K562 (cell line): Measurements from ENCODE around the gene RBM4B. TPM values are rescaled to one million over a fixed set of nuclear protein-coding genes. Genes with fewer than 3 reads are reported as not detected.

ENCODE experiments used
- CGGBP1 ChIP-seq: fragments of 250-450 bp; sonication (Bioruptor Pico); IDR thresholded peaks from 2 replicates; pipeline ENCODE4 v1.9.0; 2021; ENCODE audit warnings: mild to moderate bottlenecking
- CHD2 ChIP-seq: IDR thresholded peaks from 2 replicates; pipeline ENCODE4 v1.6.1; 2011; ENCODE audit warnings: low read depth, low read length
- CREM ChIP-seq: IDR thresholded peaks from 2 replicates; pipeline ENCODE4 v1.6.1; 2014; ENCODE audit warnings: antibody characterized with exemption, low read depth
- DMBX1 ChIP-seq: fragments of 250-450 bp; sonication (Bioruptor Pico); IDR thresholded peaks from 2 replicates; pipeline ENCODE4 v1.8.0; 2022; ENCODE audit warnings: inconsistent platforms, mild to moderate bottlenecking, moderate library complexity, borderline replicate concordance
- EZH2 ChIP-seq: IDR thresholded peaks from 2 replicates; pipeline ENCODE4 v1.6.1; 2012; ENCODE audit warnings: low read depth, mild to moderate bottlenecking, inconsistent platforms, low read length, borderline replicate concordance
- GABPB1 ChIP-seq: sonication (generic); formaldehyde crosslinking; IDR thresholded peaks from 2 replicates; pipeline ENCODE4 v1.8.0; 2022; ENCODE audit warnings: mild to moderate bottlenecking, missing genetic modification reagents
- GABPB2 ChIP-seq: fragments of 250-450 bp; sonication (Bioruptor Pico); conservative IDR thresholded peaks from 2 replicates; pipeline ENCODE4 v1.5.1; 2021; ENCODE audit warnings: mild to moderate bottlenecking
- HDGF ChIP-seq: fragments of 450-650 bp; IDR thresholded peaks from 2 replicates; pipeline ENCODE4 v1.6.1; 2016
- L3MBTL2 ChIP-seq: fragments of 450-650 bp; IDR thresholded peaks from 2 replicates; pipeline ENCODE4 v1.6.1; 2016; ENCODE audit warnings: mild to moderate bottlenecking, moderate library complexity
- NFE2L1 ChIP-seq: fragments of 450-650 bp; IDR thresholded peaks from 2 replicates; pipeline ENCODE4 v1.6.1; 2016; ENCODE audit warnings: missing genetic modification characterization, low read depth, mild to moderate bottlenecking, missing compliant biosample characterization, moderate library complexity, borderline replicate concordance
- SAP30 ChIP-seq: fragments of 200-600 bp; sonication (generic); IDR thresholded peaks from 2 replicates; pipeline ENCODE4 v1.6.1; 2012; ENCODE audit warnings: borderline replicate concordance, low read depth, mild to moderate bottlenecking, moderate library complexity, low read length, control low read depth, inconsistent platforms; ENCODE audit not compliant: insufficient read depth, poor library complexity, severe bottlenecking
- polyA plus RNA-seq, 8 experiments: library from polyadenylated mRNA; depleted of rRNA in 4 of 8; stranded (reverse) in 5 of 8; unstranded in 3 of 8; fragments of >200 nt; fragmentation: Nextera tagmentation in 2 of 8; fragmentation: Illumina TruSeq in 1 of 8; extraction: Ambion mirVana in 2 of 8; extraction: Trizol in 1 of 8; gene quantifications; 2 replicates each; pipeline versions ENCODE4 v1.2.1 to v1.2.3, GENCODE V29; 2011 to 2014; ENCODE audit warnings: inconsistent platforms in 1 of 8, missing spikeins in 1 of 8
- total RNA-seq, 7 experiments: library from RNA; depleted of rRNA in 6 of 7; stranded (reverse); fragments of >200 nt in 6 of 7; fragmentation: Illumina TruSeq in 2 of 7; extraction: Trizol in 2 of 7; gene quantifications; 2 replicates each; pipeline versions ENCODE4 v1.2.1 to v1.2.3, GENCODE V29; 2011 to 2021; ENCODE audit warnings: low replicate concordance in 1 of 7
- TF ChIP-seq, protein P1 (sequence below): fragments of 200-600 bp; sonication (generic); IDR thresholded peaks from one replicate; pipeline ENCODE4 v1.6.1; 2012; ENCODE audit warnings: mild to moderate bottlenecking, low read depth, low read length, inconsistent platforms
- TF ChIP-seq, protein P2 (sequence below): fragments of 250-450 bp; sonication (Bioruptor Pico); IDR thresholded peaks from 2 replicates; pipeline ENCODE4 v1.4.0; 2020
- TF ChIP-seq, protein P3 (sequence below): sonication (generic); formaldehyde crosslinking; IDR thresholded peaks from 2 replicates; pipeline ENCODE4 v1.8.0; 2022; ENCODE audit warnings: mild to moderate bottlenecking, missing genetic modification reagents

The RBM4B gene
- total and polyA plus RNA-seq, 9 of the 15 experiments (the other 6 are each of a cell fraction or from before 2014, with no cell fraction given): 14.6 to 39.9 (median 23.3) TPM

DNA sequence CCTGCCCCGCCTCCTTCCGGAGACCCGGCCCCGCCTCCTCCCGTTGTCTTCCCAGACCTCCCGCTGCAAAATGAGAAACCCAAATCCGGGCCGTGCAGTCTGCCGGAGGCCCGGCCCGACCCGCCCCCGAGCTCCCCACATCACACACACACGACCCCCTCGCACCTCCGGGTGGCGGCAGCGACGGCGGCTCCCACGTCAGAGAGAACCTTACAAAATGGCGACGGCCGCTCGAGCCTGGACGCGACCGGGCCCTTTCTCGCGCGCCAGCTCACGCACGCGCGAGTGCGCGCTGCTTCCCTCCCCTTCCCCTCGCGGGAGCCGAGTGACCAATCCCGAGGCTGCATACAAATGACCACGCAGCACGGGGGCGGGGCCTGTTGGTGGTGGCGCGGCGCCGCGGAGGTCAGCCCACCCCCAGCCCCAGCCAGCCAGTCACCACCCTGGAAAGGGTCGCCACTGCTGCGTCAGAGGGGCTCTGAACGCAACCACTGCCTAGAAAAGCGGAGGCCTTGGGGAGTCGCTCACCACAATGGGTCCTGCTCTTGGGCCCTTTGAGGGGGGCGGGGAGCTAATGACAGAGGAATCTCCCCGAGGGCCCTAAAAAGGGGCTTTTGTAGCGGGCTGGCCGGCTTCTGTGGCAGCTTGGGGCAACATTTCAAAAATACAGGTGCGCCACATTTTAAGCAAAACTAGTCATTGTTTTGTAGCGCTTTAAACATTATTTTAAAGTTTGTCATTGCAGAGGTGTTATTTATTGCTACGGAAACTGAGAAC is at the start of gene RBM4B (continued):
- TF ChIP-seq, protein P1, sequence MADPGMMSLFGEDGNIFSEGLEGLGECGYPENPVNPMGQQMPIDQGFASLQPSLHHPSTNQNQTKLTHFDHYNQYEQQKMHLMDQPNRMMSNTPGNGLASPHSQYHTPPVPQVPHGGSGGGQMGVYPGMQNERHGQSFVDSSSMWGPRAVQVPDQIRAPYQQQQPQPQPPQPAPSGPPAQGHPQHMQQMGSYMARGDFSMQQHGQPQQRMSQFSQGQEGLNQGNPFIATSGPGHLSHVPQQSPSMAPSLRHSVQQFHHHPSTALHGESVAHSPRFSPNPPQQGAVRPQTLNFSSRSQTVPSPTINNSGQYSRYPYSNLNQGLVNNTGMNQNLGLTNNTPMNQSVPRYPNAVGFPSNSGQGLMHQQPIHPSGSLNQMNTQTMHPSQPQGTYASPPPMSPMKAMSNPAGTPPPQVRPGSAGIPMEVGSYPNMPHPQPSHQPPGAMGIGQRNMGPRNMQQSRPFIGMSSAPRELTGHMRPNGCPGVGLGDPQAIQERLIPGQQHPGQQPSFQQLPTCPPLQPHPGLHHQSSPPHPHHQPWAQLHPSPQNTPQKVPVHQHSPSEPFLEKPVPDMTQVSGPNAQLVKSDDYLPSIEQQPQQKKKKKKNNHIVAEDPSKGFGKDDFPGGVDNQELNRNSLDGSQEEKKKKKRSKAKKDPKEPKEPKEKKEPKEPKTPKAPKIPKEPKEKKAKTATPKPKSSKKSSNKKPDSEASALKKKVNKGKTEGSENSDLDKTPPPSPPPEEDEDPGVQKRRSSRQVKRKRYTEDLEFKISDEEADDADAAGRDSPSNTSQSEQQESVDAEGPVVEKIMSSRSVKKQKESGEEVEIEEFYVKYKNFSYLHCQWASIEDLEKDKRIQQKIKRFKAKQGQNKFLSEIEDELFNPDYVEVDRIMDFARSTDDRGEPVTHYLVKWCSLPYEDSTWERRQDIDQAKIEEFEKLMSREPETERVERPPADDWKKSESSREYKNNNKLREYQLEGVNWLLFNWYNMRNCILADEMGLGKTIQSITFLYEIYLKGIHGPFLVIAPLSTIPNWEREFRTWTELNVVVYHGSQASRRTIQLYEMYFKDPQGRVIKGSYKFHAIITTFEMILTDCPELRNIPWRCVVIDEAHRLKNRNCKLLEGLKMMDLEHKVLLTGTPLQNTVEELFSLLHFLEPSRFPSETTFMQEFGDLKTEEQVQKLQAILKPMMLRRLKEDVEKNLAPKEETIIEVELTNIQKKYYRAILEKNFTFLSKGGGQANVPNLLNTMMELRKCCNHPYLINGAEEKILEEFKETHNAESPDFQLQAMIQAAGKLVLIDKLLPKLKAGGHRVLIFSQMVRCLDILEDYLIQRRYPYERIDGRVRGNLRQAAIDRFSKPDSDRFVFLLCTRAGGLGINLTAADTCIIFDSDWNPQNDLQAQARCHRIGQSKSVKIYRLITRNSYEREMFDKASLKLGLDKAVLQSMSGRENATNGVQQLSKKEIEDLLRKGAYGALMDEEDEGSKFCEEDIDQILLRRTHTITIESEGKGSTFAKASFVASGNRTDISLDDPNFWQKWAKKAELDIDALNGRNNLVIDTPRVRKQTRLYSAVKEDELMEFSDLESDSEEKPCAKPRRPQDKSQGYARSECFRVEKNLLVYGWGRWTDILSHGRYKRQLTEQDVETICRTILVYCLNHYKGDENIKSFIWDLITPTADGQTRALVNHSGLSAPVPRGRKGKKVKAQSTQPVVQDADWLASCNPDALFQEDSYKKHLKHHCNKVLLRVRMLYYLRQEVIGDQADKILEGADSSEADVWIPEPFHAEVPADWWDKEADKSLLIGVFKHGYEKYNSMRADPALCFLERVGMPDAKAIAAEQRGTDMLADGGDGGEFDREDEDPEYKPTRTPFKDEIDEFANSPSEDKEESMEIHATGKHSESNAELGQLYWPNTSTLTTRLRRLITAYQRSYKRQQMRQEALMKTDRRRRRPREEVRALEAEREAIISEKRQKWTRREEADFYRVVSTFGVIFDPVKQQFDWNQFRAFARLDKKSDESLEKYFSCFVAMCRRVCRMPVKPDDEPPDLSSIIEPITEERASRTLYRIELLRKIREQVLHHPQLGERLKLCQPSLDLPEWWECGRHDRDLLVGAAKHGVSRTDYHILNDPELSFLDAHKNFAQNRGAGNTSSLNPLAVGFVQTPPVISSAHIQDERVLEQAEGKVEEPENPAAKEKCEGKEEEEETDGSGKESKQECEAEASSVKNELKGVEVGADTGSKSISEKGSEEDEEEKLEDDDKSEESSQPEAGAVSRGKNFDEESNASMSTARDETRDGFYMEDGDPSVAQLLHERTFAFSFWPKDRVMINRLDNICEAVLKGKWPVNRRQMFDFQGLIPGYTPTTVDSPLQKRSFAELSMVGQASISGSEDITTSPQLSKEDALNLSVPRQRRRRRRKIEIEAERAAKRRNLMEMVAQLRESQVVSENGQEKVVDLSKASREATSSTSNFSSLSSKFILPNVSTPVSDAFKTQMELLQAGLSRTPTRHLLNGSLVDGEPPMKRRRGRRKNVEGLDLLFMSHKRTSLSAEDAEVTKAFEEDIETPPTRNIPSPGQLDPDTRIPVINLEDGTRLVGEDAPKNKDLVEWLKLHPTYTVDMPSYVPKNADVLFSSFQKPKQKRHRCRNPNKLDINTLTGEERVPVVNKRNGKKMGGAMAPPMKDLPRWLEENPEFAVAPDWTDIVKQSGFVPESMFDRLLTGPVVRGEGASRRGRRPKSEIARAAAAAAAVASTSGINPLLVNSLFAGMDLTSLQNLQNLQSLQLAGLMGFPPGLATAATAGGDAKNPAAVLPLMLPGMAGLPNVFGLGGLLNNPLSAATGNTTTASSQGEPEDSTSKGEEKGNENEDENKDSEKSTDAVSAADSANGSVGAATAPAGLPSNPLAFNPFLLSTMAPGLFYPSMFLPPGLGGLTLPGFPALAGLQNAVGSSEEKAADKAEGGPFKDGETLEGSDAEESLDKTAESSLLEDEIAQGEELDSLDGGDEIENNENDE: no peak
- TF ChIP-seq NFE2L1 (no peak), HDGF (0 out of 2 replicates have a peak, but pooled peaks have one; percentile 5), GABPB2 (CRISPR knock-in tag) (no peak), CGGBP1 (CRISPR knock-in tag) (no peak), CREM (peak; percentile 86; the same call in 1 of the 2 replicates), DMBX1 (CRISPR knock-in tag) (peak; percentile 15; the same call in 1 of the 2 replicates), L3MBTL2 (peak; percentile 71), GABPB1 (CRISPR knock-in tag) (peak; percentile 51), EZH2 (no peak), SAP30 (peak; percentile 55), CHD2 (peak; percentile 95)
- TF ChIP-seq, protein P2, sequence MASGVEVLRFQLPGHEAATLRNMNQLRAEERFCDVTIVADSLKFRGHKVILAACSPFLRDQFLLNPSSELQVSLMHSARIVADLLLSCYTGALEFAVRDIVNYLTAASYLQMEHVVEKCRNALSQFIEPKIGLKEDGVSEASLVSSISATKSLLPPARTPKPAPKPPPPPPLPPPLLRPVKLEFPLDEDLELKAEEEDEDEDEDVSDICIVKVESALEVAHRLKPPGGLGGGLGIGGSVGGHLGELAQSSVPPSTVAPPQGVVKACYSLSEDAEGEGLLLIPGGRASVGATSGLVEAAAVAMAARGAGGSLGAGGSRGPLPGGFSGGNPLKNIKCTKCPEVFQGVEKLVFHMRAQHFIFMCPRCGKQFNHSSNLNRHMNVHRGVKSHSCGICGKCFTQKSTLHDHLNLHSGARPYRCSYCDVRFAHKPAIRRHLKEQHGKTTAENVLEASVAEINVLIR: no peak; the same call in 1 of the 2 replicates
- TF ChIP-seq, protein P3, sequence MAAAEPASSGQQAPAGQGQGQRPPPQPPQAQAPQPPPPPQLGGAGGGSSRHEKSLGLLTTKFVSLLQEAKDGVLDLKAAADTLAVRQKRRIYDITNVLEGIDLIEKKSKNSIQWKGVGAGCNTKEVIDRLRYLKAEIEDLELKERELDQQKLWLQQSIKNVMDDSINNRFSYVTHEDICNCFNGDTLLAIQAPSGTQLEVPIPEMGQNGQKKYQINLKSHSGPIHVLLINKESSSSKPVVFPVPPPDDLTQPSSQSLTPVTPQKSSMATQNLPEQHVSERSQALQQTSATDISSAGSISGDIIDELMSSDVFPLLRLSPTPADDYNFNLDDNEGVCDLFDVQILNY (CRISPR knock-in tag): no peak
